Keratinocyte (primary cell): ENCODE data around the gene DIP2B. TPM values are rescaled to one million over a fixed set of nuclear protein-coding genes. Genes with fewer than 3 reads are reported as not detected.

Experiments used
- DNase-seq: peaks from one replicate; pipeline ENCODE4 v3.0.0-alpha.2; 2011; ENCODE audit warnings: low read depth, missing footprints, low spot score
- FAIRE-seq: peaks from 2 replicates; lab custom pipeline; 2011; peaks lifted over from hg19 to GRCh38; lab: Jason Lieb, UNC
- H2AFZ ChIP-seq: 2 replicates; pipeline ENCODE4 v1.6.0; 2012; ENCODE audit warnings: low read length, control low read depth, inconsistent platforms; ENCODE audit not compliant: control insufficient read depth
- H3K27ac ChIP-seq: 2 replicates; pipeline ENCODE4 v1.5.1; 2011; ENCODE audit warnings: low read length; ENCODE audit not compliant: control insufficient read depth, insufficient read depth
- H3K27me3 ChIP-seq: 3 replicates; pipeline ENCODE4 v1.6.0; 2011; ENCODE audit warnings: low read length; ENCODE audit not compliant: control insufficient read depth, insufficient read depth; ENCODE audit errors: extremely low read depth
- H3K36me3 ChIP-seq, 2 experiments: 2 replicates in 1 of 2; 3 replicates in 1 of 2; pipeline ENCODE4 v1.5.1; 2011; ENCODE audit warnings: low read length in 2 of 2, mild to moderate bottlenecking in 1 of 2; ENCODE audit not compliant: control insufficient read depth in 2 of 2, insufficient read depth in 2 of 2; ENCODE audit errors: extremely low read depth in 1 of 2
- H3K4me1 ChIP-seq: 3 replicates; pipeline ENCODE4 v1.5.1; 2011; ENCODE audit warnings: low read length; ENCODE audit not compliant: control insufficient read depth, insufficient read depth; ENCODE audit errors: extremely low read depth
- H3K4me2 ChIP-seq: 3 replicates; pipeline ENCODE4 v1.6.0; 2011; ENCODE audit warnings: low read depth, low read length; ENCODE audit not compliant: control insufficient read depth, insufficient read depth; ENCODE audit errors: extremely low read depth
- H3K4me3 ChIP-seq, 3 experiments: fragments of 200-600 bp in 1 of 3; sonication (generic) in 1 of 3; 2 replicates in 2 of 3; 3 replicates in 1 of 3; pipeline ENCODE4 v1.5.1; 2011 to 2016; ENCODE audit warnings: low read length in 3 of 3, mild to moderate bottlenecking in 3 of 3, control low read depth in 2 of 3, inconsistent platforms in 1 of 3, low read depth in 1 of 3, mixed read lengths in 1 of 3, mixed run types in 1 of 3, moderate library complexity in 1 of 3; ENCODE audit not compliant: control insufficient read depth in 2 of 3, insufficient read depth in 2 of 3; ENCODE audit errors: extremely low read depth in 1 of 3
- H3K79me2 ChIP-seq: 2 replicates; pipeline ENCODE4 v1.6.0; 2012; ENCODE audit warnings: low read length; ENCODE audit not compliant: control insufficient read depth, insufficient read depth
- H3K9ac ChIP-seq: 3 replicates; pipeline ENCODE4 v1.6.0; 2011; ENCODE audit warnings: low read length; ENCODE audit not compliant: control insufficient read depth, insufficient read depth; ENCODE audit errors: extremely low read depth
- H3K9me1 ChIP-seq: 3 replicates; pipeline ENCODE4 v1.6.0; 2011; ENCODE audit warnings: low read length; ENCODE audit not compliant: control insufficient read depth, insufficient read depth; ENCODE audit errors: extremely low read depth
- H3K9me3 ChIP-seq: 2 replicates; pipeline ENCODE4 v1.5.1; 2012; ENCODE audit warnings: low read depth, low read length; ENCODE audit not compliant: control insufficient read depth
- H4K20me1 ChIP-seq: 3 replicates; pipeline ENCODE4 v1.6.0; 2011; ENCODE audit warnings: low read length; ENCODE audit not compliant: control insufficient read depth, insufficient read depth; ENCODE audit errors: extremely low read depth
- CTCF ChIP-seq, 3 experiments: IDR thresholded peaks in 1 of 3; conservative IDR thresholded peaks in 1 of 3; optimal IDR thresholded peaks in 1 of 3; 2 replicates in 2 of 3; 3 replicates in 1 of 3; pipeline versions ENCODE3 to v1.5.1; 2011; ENCODE audit warnings: low read length in 3 of 3, mild to moderate bottlenecking in 3 of 3, moderate library complexity in 2 of 3, control low read depth in 1 of 3, inconsistent platforms in 1 of 3; ENCODE audit not compliant: insufficient read depth in 2 of 3; ENCODE audit errors: extremely low read depth in 1 of 3
- EZH2 ChIP-seq: IDR thresholded peaks from one replicate; pipeline ENCODE4 v1.6.1; 2012; ENCODE audit warnings: inconsistent platforms, mild to moderate bottlenecking, low read length, moderate library complexity
- dilution Hi-C: fragments of 300-500 bp; cut with MboI; formaldehyde crosslinking; loops from one replicate; pipeline ENCODE4 v1.7.0; 2020; ENCODE audit warnings: low sequenced_read_pairs; ENCODE audit not compliant: extremely low pct_ligation_motif_present
- polyA plus RNA-seq, 5 experiments: library from polyadenylated mRNA; depleted of rRNA in 3 of 5; stranded (reverse) in 3 of 5; stranded (forward) in 1 of 5; unstranded in 1 of 5; fragments of >200 nt; gene quantifications; 1 replicate in 1 of 5; 2 replicates in 3 of 5; 3 replicates in 1 of 5; pipeline versions ENCODE4 v1.2.1 to v1.2.3, GENCODE V29; 2011 to 2012; ENCODE audit warnings: missing spikeins in 2 of 5, low read depth in 1 of 5, low replicate concordance in 1 of 5

DIP2B gene
- polyA plus RNA-seq, 1 donor (not counting 4 experiments of a cell fraction or from before 2014, with no cell fraction given) = 30.2 TPM

GRCh38 chr12:50775251-50775650 is 270.5 kb downstream of the DIP2B start:
- no peak overlapping the region for H3K9ac ChIP-seq
- dilution Hi-C loops = no loop called here
- no peaks in the 10 kb centered on the region for H3K4me1 ChIP-seq
- H2AFZ ChIP-seq = no peak overlapping the region
- peaks cover 30% of the 10 kb centered on the region for H3K79me2 ChIP-seq
- no peaks in the 10 kb centered on the region for H4K20me1 ChIP-seq
- no peaks in the 10 kb centered on the region for H3K9me3 ChIP-seq
- no peaks in the 10 kb centered on the region for H3K27me3 ChIP-seq
- no peak overlapping the region for H3K4me2 ChIP-seq
- TF ChIP-seq CTCF (optimal IDR thresholded peaks at IDR 0.05 in 1 of 3, IDR thresholded peaks at IDR 0.05 in 1 of 3, conservative IDR thresholded peaks at IDR 0.05 in 1 of 3; ENCODE audit: extremely low read depth in 1 of 3, insufficient read depth in 2 of 3, low read length in 3 of 3) (no peak), EZH2 (no peak)
- no peak overlapping the region for H3K4me3 ChIP-seq
- no peaks in the 10 kb centered on the region for H3K9me1 ChIP-seq
- DNase-seq (no peak), FAIRE-seq (no peak)
- H3K36me3 ChIP-seq = no peaks in the 10 kb centered on the region
- no peak overlapping the region for H3K27ac ChIP-seq

GRCh38 chr12:50776749-50777728 is 272.3 kb downstream of the DIP2B start:
- no peak for DNase-seq
- no peaks in the 10 kb centered on the region for H4K20me1 ChIP-seq
- dilution Hi-C loops = no loop called here
- H3K9me1 ChIP-seq = no peaks in the 10 kb centered on the region
- H3K27me3 ChIP-seq = no peaks in the 10 kb centered on the region
- H2AFZ ChIP-seq = no peak overlapping the region
- peaks cover 30% of the 10 kb centered on the region for H3K79me2 ChIP-seq
- no peaks in the 10 kb centered on the region for H3K4me1 ChIP-seq
- no peak for FAIRE-seq
- TF ChIP-seq CTCF (optimal IDR thresholded peaks at IDR 0.05 in 1 of 3, IDR thresholded peaks at IDR 0.05 in 1 of 3, conservative IDR thresholded peaks at IDR 0.05 in 1 of 3; ENCODE audit: extremely low read depth in 1 of 3, insufficient read depth in 2 of 3, low read length in 3 of 3) (no peak), EZH2 (no peak)
- no peak overlapping the region for H3K27ac ChIP-seq
- no peak overlapping the region for H3K4me3 ChIP-seq
- H3K4me2 ChIP-seq = no peak overlapping the region
- H3K9ac ChIP-seq = no peak overlapping the region
- no peaks in the 10 kb centered on the region for H3K36me3 ChIP-seq
- H3K9me3 ChIP-seq = no peaks in the 10 kb centered on the region
